SU-DHL-6 (cell line): Measurements from ENCODE around the gene GPR22.

Source experiments
- EZH2phosphoT487 ChIP-seq: fragments of 200-600 bp; sonication (generic), shearing (Covaris generic); conservative IDR thresholded peaks from 2 replicates; pipeline ENCODE4 v1.6.1; 2018; ENCODE audit warnings: mild to moderate bottlenecking, antibody characterized with exemption, low read length, moderate library complexity, mixed read lengths
- TF ChIP-seq, protein P1 (sequence below): fragments of 200-600 bp; sonication (generic); IDR thresholded peaks from one replicate; pipeline ENCODE4 v1.5.1; 2017; ENCODE audit warnings: antibody characterized with exemption, mild to moderate bottlenecking, low read length, moderate library complexity; ENCODE audit not compliant: insufficient read depth, poor library complexity, severe bottlenecking

DNA sequence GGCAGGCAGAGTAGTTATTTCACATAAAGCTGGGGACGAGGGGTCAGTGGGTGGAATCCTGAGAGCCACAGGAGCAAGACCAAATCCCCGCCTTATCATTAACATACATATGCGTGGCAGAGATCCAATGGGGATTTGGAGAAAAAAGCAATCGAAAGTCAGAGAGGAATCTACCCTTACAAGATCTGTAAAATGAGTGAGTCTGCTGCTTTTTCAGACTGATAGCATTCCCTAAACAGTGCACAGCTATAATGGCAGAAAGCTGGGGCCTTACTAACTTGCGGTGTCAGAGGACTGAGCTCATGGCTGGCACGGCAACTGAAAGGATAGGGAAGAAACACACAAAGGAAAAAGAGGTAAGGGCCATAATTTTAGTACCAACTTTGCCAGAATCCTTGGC, 25.0 kb downstream of the GPR22 start:
- TF ChIP-seq, protein P1, sequence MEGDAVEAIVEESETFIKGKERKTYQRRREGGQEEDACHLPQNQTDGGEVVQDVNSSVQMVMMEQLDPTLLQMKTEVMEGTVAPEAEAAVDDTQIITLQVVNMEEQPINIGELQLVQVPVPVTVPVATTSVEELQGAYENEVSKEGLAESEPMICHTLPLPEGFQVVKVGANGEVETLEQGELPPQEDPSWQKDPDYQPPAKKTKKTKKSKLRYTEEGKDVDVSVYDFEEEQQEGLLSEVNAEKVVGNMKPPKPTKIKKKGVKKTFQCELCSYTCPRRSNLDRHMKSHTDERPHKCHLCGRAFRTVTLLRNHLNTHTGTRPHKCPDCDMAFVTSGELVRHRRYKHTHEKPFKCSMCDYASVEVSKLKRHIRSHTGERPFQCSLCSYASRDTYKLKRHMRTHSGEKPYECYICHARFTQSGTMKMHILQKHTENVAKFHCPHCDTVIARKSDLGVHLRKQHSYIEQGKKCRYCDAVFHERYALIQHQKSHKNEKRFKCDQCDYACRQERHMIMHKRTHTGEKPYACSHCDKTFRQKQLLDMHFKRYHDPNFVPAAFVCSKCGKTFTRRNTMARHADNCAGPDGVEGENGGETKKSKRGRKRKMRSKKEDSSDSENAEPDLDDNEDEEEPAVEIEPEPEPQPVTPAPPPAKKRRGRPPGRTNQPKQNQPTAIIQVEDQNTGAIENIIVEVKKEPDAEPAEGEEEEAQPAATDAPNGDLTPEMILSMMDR: no peak
- no peak for TF ChIP-seq EZH2phosphoT487
